ENCODE data around the gene SND1. TPM values are rescaled to one million over a fixed set of nuclear protein-coding genes. Genes with fewer than 3 reads are reported as not detected.

The SND1 gene
- total RNA-seq, 4 donors from 2014 or later, result 84.2 to 98.8 (median 93.4) TPM

- peaks cover 0 to 2% (median 0%) of the 10 kb centered on the region in 3 donors for H3K36me3 ChIP-seq
- TF ChIP-seq POLR2A (IDR thresholded peaks at IDR 0.05) (no peak), CTCF (IDR thresholded peaks at IDR 0.05) (no peak)
- no peak overlapping the region for H3K4me3 ChIP-seq
- peaks cover 0 to 23% (median 0%) of the 10 kb centered on the region in 4 donors for H3K27me3 ChIP-seq
- WGBS, 2 donors, result 61 to 82% methylated on average over 2 of the region's 2 CpGs
- intact Hi-C loops (cut with DNase I), result no loop called here
- DNase-seq, result no peak
- H3K4me1 ChIP-seq, result peaks cover 11 to 27% (median 15%) of the 10 kb centered on the region in 3 donors
- no peak overlapping the region for H3K27ac ChIP-seq
- no peaks in the 10 kb centered on the region for H3K9me3 ChIP-seq
Observed at GRCh38 chr7:128034825-128035224, 382.8 kb downstream of the SND1 start.

- DNase-seq, result no peak
- H3K36me3 ChIP-seq, result no peaks in the 10 kb centered on the region
- intact Hi-C loops (cut with DNase I), result no loop called here
- WGBS, 2 donors, result 86 to 90% methylated on average over 3 of the region's 3 CpGs
- H3K4me3 ChIP-seq, result no peak overlapping the region
- H3K27me3 ChIP-seq, result peaks cover 0 to 18% (median 0%) of the 10 kb centered on the region in 4 donors
- TF ChIP-seq CTCF (IDR thresholded peaks at IDR 0.05) (peak in 2 of 6 experiments; percentile 17 to 40), POLR2A (IDR thresholded peaks at IDR 0.05) (no peak)
- no peaks in the 10 kb centered on the region for H3K9me3 ChIP-seq
- H3K4me1 ChIP-seq, result peaks cover 3 to 21% (median 9%) of the 10 kb centered on the region in 3 donors
- no peak overlapping the region for H3K27ac ChIP-seq
Observed at GRCh38 chr7:128035712-128036111, 383.7 kb downstream of the SND1 start.

GRCh38 chr7:128036226-128036940, 384.4 kb downstream of the SND1 start:
- intact Hi-C loops (cut with DNase I), result no loop called here
- H3K9me3 ChIP-seq, result no peaks in the 10 kb centered on the region
- WGBS, 2 donors, result 65 to 79% methylated on average over 4 of the region's 4 CpGs

GRCh38 chr7:128037081-128037480, 385.1 kb downstream of the SND1 start:
- H3K9me3 ChIP-seq, result no peaks in the 10 kb centered on the region
- H3K27me3 ChIP-seq, result peaks cover 0 to 12% (median 0%) of the 10 kb centered on the region in 4 donors
- 92% methylated on average over 2 of the region's 2 CpGs for WGBS, 2 donors
- peaks cover 0 to 18% (median 7%) of the 10 kb centered on the region in 3 donors for H3K4me1 ChIP-seq
- intact Hi-C loops (cut with DNase I), result no loop called here
- no peak for TF ChIP-seq CTCF (IDR thresholded peaks at IDR 0.05)
- TF ChIP-seq POLR2A (IDR thresholded peaks at IDR 0.05), result no peak
- no peaks in the 10 kb centered on the region for H3K36me3 ChIP-seq
- H3K27ac ChIP-seq, result no peak overlapping the region
- no peak overlapping the region for H3K4me3 ChIP-seq
- no peak for DNase-seq

More at GRCh38 chr7:128036226-128036940, 384.4 kb downstream of the SND1 start:
- Histone ChIP-seq H3K27me3 (peaks cover 0 to 12% (median 0%) of the 10 kb centered on the region in 4 donors), H3K4me3 (no peak overlapping the region), H3K4me1 (peaks cover 0 to 21% (median 8%) of the 10 kb centered on the region in 3 donors), H3K27ac (no peak overlapping the region), H3K36me3 (no peaks in the 10 kb centered on the region)
- TF ChIP-seq POLR2A (IDR thresholded peaks at IDR 0.05) (no peak), CTCF (IDR thresholded peaks at IDR 0.05) (no peak)
- no peak for DNase-seq

- Histone ChIP-seq H3K36me3 (peaks cover 0 to 3% (median 0%) of the 10 kb centered on the region in 3 donors), H3K27me3 (peaks cover 0 to 2% (median 0%) of the 10 kb centered on the region in 4 donors), H3K4me1 (peaks cover 0 to 8% (median 0%) of the 10 kb centered on the region in 3 donors), H3K4me3 (no peak overlapping the region), H3K9me3 (no peaks in the 10 kb centered on the region), H3K27ac (no peak overlapping the region)
- DNase-seq, result no peak
- intact Hi-C loops (cut with DNase I), result no loop called here
- 89 to 94% methylated on average over 8 of the region's 8 CpGs for whole genome bisulfite sequencing, 2 donors
- TF ChIP-seq CTCF (IDR thresholded peaks at IDR 0.05) (no peak), POLR2A (IDR thresholded peaks at IDR 0.05) (no peak)
Observed at GRCh38 chr7:128037880-128038619, 386.1 kb downstream of the SND1 start.

Measured in esophagus squamous epithelium (tissue), 5 donors.